Measurements from ENCODE around the gene GLRA2.

DNA sequence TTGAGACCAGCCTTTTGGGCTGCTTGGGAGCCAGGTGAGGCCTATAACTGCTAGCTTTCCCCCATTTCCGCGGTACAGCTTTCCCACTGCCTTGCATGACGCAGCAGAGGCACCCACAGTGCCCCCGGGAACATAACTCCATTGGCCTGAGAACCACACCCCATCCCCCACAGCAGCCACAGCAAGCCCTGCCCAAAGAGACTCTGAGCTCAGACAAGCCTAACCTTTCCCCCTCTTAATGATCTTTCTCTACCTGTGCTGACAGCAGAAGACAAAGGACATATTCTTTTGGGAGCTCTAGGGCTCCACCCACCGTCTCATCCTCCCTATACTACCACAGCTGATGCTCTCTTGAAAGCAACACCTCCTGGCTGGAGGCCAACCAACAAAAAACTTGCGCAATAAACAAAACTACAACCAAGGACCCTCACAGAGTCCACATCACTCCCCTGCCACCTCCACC is 228.7 kb downstream of the GLRA2 start:
- TF ChIP-seq, protein P1, sequence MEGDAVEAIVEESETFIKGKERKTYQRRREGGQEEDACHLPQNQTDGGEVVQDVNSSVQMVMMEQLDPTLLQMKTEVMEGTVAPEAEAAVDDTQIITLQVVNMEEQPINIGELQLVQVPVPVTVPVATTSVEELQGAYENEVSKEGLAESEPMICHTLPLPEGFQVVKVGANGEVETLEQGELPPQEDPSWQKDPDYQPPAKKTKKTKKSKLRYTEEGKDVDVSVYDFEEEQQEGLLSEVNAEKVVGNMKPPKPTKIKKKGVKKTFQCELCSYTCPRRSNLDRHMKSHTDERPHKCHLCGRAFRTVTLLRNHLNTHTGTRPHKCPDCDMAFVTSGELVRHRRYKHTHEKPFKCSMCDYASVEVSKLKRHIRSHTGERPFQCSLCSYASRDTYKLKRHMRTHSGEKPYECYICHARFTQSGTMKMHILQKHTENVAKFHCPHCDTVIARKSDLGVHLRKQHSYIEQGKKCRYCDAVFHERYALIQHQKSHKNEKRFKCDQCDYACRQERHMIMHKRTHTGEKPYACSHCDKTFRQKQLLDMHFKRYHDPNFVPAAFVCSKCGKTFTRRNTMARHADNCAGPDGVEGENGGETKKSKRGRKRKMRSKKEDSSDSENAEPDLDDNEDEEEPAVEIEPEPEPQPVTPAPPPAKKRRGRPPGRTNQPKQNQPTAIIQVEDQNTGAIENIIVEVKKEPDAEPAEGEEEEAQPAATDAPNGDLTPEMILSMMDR (IDR thresholded peaks at IDR 0.05; ENCODE audit: borderline replicate concordance, extremely low read depth, low read length, poor library complexity, severe bottlenecking) = no peak
- TF ChIP-seq EZH2 (IDR thresholded peaks at IDR 0.05; ENCODE audit: borderline replicate concordance, low read depth, low read length, severe bottlenecking) = no peak
